ENCODE measurements around the gene CTSL. TPM values are rescaled to one million over a fixed set of nuclear protein-coding genes. Genes with fewer than 3 reads are reported as not detected.

Gene CTSL
- total and polyA plus RNA-seq, 2 of the 13 experiments (the other 11 are each of a cell fraction or from before 2014, with no cell fraction given): 78.1 to 113 TPM

DNA sequence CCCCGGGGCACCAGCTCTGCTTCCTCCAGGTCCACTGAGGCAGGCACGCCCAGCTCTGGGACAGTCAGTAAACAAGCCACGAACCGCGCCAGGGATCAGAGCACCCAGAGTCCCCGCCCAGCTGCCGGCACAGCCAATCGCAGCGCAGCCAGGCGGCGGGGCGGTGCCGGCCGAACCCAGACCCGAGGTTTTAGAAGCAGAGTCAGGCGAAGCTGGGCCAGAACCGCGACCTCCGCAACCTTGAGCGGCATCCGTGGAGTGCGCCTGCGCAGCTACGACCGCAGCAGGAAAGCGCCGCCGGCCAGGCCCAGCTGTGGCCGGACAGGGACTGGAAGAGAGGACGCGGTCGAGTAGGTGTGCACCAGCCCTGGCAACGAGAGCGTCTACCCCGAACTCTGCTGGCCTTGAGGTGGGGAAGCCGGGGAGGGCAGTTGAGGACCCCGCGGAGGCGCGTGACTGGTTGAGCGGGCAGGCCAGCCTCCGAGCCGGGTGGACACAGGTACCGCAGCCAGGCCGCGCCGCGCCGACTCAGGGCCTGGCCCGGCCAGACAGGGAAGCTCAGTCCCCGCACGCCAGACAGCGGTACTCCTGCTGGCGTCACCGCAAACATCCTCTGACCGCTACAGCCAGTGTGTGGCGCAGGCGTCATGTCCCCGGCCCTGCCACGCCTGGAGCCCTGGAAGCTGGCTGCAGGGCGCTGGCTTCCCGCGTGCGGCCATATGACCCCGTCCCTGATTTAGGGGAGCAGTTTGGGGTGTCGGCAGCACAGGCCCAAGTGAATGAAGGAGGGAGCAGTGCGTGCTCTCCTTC is at the start of gene CTSL (continued):
- TF ChIP-seq CREM (IDR thresholded peaks at IDR 0.05): no peak
- no peak for TF ChIP-seq CREM (CRISPR knock-in tag; IDR thresholded peaks at IDR 0.05)
- TF ChIP-seq, protein P1, sequence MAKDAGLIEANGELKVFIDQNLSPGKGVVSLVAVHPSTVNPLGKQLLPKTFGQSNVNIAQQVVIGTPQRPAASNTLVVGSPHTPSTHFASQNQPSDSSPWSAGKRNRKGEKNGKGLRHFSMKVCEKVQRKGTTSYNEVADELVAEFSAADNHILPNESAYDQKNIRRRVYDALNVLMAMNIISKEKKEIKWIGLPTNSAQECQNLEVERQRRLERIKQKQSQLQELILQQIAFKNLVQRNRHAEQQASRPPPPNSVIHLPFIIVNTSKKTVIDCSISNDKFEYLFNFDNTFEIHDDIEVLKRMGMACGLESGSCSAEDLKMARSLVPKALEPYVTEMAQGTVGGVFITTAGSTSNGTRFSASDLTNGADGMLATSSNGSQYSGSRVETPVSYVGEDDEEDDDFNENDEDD (CRISPR knock-in tag; IDR thresholded peaks at IDR 0.05; ENCODE audit: borderline replicate concordance): peak; percentile 77
- TF ChIP-seq ARNT2 (CRISPR knock-in tag; IDR thresholded peaks at IDR 0.05; ENCODE audit: low read depth): peak; percentile 91
- no peak for TF ChIP-seq SSRP1 (CRISPR knock-in tag; IDR thresholded peaks at IDR 0.05)
- TF ChIP-seq DPF2 (CRISPR knock-in tag; IDR thresholded peaks at IDR 0.05; ENCODE audit: borderline replicate concordance, low read depth): no peak
- TF ChIP-seq SRSF4 (IDR thresholded peaks at IDR 0.05; ENCODE audit: low read depth, low read length, poor library complexity, severe bottlenecking): no peak
- TF ChIP-seq, protein P2, sequence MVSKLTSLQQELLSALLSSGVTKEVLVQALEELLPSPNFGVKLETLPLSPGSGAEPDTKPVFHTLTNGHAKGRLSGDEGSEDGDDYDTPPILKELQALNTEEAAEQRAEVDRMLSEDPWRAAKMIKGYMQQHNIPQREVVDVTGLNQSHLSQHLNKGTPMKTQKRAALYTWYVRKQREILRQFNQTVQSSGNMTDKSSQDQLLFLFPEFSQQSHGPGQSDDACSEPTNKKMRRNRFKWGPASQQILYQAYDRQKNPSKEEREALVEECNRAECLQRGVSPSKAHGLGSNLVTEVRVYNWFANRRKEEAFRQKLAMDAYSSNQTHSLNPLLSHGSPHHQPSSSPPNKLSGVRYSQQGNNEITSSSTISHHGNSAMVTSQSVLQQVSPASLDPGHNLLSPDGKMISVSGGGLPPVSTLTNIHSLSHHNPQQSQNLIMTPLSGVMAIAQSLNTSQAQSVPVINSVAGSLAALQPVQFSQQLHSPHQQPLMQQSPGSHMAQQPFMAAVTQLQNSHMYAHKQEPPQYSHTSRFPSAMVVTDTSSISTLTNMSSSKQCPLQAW (CRISPR knock-in tag; IDR thresholded peaks at IDR 0.05): peak; percentile 55
- TF ChIP-seq ZNF460 (CRISPR knock-in tag; IDR thresholded peaks at IDR 0.05; ENCODE audit: borderline replicate concordance): no peak
- peak; percentile 90; the same call in 1 of the 2 replicates for TF ChIP-seq ZNF136 (CRISPR knock-in tag; IDR thresholded peaks at IDR 0.05; ENCODE audit: low read depth)
- TF ChIP-seq, protein P3, sequence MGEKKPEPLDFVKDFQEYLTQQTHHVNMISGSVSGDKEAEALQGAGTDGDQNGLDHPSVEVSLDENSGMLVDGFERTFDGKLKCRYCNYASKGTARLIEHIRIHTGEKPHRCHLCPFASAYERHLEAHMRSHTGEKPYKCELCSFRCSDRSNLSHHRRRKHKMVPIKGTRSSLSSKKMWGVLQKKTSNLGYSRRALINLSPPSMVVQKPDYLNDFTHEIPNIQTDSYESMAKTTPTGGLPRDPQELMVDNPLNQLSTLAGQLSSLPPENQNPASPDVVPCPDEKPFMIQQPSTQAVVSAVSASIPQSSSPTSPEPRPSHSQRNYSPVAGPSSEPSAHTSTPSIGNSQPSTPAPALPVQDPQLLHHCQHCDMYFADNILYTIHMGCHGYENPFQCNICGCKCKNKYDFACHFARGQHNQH (CRISPR knock-in tag; IDR thresholded peaks at IDR 0.05): no peak
- TF ChIP-seq, protein P4, sequence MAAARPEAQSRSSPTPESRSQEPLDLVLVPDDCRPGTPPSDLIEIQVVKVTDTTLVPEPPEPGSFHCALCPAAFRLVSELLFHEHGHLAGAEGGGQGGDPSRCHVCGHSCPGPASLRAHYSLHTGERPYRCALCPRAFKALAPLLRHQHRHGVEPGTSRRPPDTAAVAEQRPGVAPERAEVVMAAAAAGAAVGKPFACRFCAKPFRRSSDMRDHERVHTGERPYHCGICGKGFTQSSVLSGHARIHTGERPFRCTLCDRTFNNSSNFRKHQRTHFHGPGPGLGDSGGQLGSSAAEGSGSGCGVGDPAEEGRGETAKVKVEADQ (CRISPR knock-in tag; IDR thresholded peaks at IDR 0.05; ENCODE audit: borderline replicate concordance): no peak
- TF ChIP-seq MEIS2 (CRISPR knock-in tag; IDR thresholded peaks at IDR 0.05): peak; percentile 77
- TF ChIP-seq, protein P5, sequence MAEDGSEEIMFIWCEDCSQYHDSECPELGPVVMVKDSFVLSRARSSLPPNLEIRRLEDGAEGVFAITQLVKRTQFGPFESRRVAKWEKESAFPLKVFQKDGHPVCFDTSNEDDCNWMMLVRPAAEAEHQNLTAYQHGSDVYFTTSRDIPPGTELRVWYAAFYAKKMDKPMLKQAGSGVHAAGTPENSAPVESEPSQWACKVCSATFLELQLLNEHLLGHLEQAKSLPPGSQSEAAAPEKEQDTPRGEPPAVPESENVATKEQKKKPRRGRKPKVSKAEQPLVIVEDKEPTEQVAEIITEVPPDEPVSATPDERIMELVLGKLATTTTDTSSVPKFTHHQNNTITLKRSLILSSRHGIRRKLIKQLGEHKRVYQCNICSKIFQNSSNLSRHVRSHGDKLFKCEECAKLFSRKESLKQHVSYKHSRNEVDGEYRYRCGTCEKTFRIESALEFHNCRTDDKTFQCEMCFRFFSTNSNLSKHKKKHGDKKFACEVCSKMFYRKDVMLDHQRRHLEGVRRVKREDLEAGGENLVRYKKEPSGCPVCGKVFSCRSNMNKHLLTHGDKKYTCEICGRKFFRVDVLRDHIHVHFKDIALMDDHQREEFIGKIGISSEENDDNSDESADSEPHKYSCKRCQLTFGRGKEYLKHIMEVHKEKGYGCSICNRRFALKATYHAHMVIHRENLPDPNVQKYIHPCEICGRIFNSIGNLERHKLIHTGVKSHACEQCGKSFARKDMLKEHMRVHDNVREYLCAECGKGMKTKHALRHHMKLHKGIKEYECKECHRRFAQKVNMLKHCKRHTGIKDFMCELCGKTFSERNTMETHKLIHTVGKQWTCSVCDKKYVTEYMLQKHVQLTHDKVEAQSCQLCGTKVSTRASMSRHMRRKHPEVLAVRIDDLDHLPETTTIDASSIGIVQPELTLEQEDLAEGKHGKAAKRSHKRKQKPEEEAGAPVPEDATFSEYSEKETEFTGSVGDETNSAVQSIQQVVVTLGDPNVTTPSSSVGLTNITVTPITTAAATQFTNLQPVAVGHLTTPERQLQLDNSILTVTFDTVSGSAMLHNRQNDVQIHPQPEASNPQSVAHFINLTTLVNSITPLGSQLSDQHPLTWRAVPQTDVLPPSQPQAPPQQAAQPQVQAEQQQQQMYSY (CRISPR knock-in tag; IDR thresholded peaks at IDR 0.05): no peak; the same call in 1 of the 2 replicates
- no peak for TF ChIP-seq IKZF1 (IDR thresholded peaks at IDR 0.05)
- no peak for TF ChIP-seq NONO (IDR thresholded peaks at IDR 0.05)
- TF ChIP-seq NONO (CRISPR knock-in tag; conservative IDR thresholded peaks at IDR 0.05): peak; percentile 75
- no peak for TF ChIP-seq ZC3H13 (CRISPR knock-in tag; IDR thresholded peaks at IDR 0.05)
- TF ChIP-seq, protein P6, sequence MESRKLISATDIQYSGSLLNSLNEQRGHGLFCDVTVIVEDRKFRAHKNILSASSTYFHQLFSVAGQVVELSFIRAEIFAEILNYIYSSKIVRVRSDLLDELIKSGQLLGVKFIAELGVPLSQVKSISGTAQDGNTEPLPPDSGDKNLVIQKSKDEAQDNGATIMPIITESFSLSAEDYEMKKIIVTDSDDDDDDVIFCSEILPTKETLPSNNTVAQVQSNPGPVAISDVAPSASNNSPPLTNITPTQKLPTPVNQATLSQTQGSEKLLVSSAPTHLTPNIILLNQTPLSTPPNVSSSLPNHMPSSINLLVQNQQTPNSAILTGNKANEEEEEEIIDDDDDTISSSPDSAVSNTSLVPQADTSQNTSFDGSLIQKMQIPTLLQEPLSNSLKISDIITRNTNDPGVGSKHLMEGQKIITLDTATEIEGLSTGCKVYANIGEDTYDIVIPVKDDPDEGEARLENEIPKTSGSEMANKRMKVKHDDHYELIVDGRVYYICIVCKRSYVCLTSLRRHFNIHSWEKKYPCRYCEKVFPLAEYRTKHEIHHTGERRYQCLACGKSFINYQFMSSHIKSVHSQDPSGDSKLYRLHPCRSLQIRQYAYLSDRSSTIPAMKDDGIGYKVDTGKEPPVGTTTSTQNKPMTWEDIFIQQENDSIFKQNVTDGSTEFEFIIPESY (CRISPR knock-in tag; IDR thresholded peaks at IDR 0.05): no peak
